SH-SY5Y (cell line): Measurements from ENCODE around the gene ROR1.

Source experiments
- GATA2 ChIP-seq: IDR thresholded peaks from 2 replicates; pipeline ENCODE4 v1.6.1; 2011; ENCODE audit warnings: mild to moderate bottlenecking, low read depth, low read length
- GATA3 ChIP-seq: IDR thresholded peaks from 2 replicates; pipeline ENCODE4 v1.6.1; 2011; ENCODE audit warnings: low read depth, mild to moderate bottlenecking, low read length, moderate library complexity

GRCh38 chr1:63740432-63740831 lies 33.4 kb upstream of the ROR1 start:
- TF ChIP-seq GATA3 (no peak), GATA2 (no peak)
